H1 (cell line): ENCODE measurements around the gene IKZF2. TPM values are rescaled to one million over a fixed set of nuclear protein-coding genes. Genes with fewer than 3 reads are reported as not detected.

ENCODE experiments used
- CEBPB ChIP-seq: IDR thresholded peaks from 2 replicates; pipeline ENCODE4 v1.6.1; 2012; ENCODE audit warnings: low read depth, low read length
- CHD1 ChIP-seq: IDR thresholded peaks from 2 replicates; pipeline ENCODE4 v1.6.1; 2012; ENCODE audit warnings: low read depth, low read length, improper control_type of control experiment
- EP300 ChIP-seq, 2 experiments: IDR thresholded peaks; 1 replicate in 1 of 2; 2 replicates in 1 of 2; pipeline ENCODE4 v1.6.1; 2011 to 2012; ENCODE audit warnings: low read depth in 2 of 2, low read length in 2 of 2, mild to moderate bottlenecking in 2 of 2, borderline replicate concordance in 1 of 2, inconsistent platforms in 1 of 2, moderate library complexity in 1 of 2
- EZH2 ChIP-seq: fragments of 200-600 bp; sonication (generic); IDR thresholded peaks from 2 replicates; pipeline ENCODE4 v1.7.1; 2012; ENCODE audit warnings: low read depth, mild to moderate bottlenecking, moderate library complexity, low read length, inconsistent platforms; ENCODE audit not compliant: severe bottlenecking
- GABPA ChIP-seq: IDR thresholded peaks from 2 replicates; pipeline ENCODE4 v1.6.1; 2011; ENCODE audit warnings: mild to moderate bottlenecking, low read length, moderate library complexity, borderline replicate concordance; ENCODE audit not compliant: insufficient read depth
- POU5F1 ChIP-seq: IDR thresholded peaks from 2 replicates; pipeline ENCODE4 v1.6.1; 2011; ENCODE audit warnings: low read depth, mild to moderate bottlenecking, low read length, moderate library complexity
- TCF12 ChIP-seq: IDR thresholded peaks from 2 replicates; pipeline ENCODE4 v1.6.1; 2011; ENCODE audit warnings: low read depth, mild to moderate bottlenecking, low read length
- YY1 ChIP-seq: IDR thresholded peaks from 2 replicates; pipeline ENCODE4 v1.6.1; 2011; ENCODE audit warnings: low read depth, mild to moderate bottlenecking, low read length
- polyA plus RNA-seq, 7 experiments: library from polyadenylated mRNA; depleted of rRNA in 3 of 7; stranded (reverse) in 5 of 7; unstranded in 2 of 7; fragments of >200 nt in 5 of 7; fragments of 200-250 nt in 2 of 7; gene quantifications; 1 replicate in 5 of 7; 2 replicates in 1 of 7; 4 replicates in 1 of 7; pipeline versions ENCODE4 v1.2.1 to v1.2.3, GENCODE V29; 2011 to 2013; ENCODE audit warnings: missing spikeins in 2 of 7, mixed read lengths in 2 of 7
- total RNA-seq: library from RNA; stranded (reverse); fragmentation: NEBNext Ultra II Directional; extraction: Animal tissue kit (Norgen Biotek cat#: 25700); gene quantifications from 2 replicates; pipeline ENCODE4 v1.2.1, GENCODE V29; 2021
- TF ChIP-seq, protein P1 (sequence below): fragments of 300-600 bp; sonication (generic); IDR thresholded peaks from 2 replicates; pipeline ENCODE4 v1.7.1; 2012; ENCODE audit warnings: low read length, moderate library complexity, mild to moderate bottlenecking, inconsistent platforms; ENCODE audit not compliant: insufficient replicate concordance
- TF ChIP-seq, protein P2 (sequence below): IDR thresholded peaks from 2 replicates; pipeline ENCODE4 v1.6.1; 2012; ENCODE audit warnings: inconsistent platforms

IKZF2 gene
- total and polyA plus RNA-seq, 2 of the 8 experiments (the other 6 are each of a cell fraction or from before 2014, with no cell fraction given), result 1.7 to 4.4 TPM

DNA sequence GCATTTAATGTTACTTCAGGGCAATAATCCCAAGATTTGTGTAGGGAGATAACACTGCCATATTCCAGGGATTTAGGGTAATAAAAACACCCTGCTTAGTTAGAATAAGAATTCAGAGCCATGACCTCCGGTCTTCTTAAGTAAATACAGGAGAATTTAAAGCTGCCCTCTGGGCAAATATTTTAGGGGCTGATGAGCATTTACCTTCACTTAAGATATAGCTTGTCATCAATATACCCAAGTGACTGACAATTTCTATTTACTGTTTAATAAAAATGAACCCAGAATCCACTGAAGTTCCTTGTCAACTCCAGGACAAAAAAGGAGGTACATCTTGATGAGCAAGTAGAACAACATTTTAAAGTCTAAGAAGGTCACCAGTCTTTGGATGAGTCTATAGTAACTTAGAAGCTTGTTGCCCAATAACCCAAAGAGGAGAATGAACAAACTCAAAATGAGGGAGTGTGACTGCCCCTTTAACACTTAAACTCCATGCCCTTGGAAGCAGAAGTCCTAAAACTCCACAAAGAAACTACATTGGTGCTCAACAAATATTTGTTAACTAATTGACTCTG lies 24.3 kb upstream of the IKZF2 start (continued):
- TF ChIP-seq, protein P1, sequence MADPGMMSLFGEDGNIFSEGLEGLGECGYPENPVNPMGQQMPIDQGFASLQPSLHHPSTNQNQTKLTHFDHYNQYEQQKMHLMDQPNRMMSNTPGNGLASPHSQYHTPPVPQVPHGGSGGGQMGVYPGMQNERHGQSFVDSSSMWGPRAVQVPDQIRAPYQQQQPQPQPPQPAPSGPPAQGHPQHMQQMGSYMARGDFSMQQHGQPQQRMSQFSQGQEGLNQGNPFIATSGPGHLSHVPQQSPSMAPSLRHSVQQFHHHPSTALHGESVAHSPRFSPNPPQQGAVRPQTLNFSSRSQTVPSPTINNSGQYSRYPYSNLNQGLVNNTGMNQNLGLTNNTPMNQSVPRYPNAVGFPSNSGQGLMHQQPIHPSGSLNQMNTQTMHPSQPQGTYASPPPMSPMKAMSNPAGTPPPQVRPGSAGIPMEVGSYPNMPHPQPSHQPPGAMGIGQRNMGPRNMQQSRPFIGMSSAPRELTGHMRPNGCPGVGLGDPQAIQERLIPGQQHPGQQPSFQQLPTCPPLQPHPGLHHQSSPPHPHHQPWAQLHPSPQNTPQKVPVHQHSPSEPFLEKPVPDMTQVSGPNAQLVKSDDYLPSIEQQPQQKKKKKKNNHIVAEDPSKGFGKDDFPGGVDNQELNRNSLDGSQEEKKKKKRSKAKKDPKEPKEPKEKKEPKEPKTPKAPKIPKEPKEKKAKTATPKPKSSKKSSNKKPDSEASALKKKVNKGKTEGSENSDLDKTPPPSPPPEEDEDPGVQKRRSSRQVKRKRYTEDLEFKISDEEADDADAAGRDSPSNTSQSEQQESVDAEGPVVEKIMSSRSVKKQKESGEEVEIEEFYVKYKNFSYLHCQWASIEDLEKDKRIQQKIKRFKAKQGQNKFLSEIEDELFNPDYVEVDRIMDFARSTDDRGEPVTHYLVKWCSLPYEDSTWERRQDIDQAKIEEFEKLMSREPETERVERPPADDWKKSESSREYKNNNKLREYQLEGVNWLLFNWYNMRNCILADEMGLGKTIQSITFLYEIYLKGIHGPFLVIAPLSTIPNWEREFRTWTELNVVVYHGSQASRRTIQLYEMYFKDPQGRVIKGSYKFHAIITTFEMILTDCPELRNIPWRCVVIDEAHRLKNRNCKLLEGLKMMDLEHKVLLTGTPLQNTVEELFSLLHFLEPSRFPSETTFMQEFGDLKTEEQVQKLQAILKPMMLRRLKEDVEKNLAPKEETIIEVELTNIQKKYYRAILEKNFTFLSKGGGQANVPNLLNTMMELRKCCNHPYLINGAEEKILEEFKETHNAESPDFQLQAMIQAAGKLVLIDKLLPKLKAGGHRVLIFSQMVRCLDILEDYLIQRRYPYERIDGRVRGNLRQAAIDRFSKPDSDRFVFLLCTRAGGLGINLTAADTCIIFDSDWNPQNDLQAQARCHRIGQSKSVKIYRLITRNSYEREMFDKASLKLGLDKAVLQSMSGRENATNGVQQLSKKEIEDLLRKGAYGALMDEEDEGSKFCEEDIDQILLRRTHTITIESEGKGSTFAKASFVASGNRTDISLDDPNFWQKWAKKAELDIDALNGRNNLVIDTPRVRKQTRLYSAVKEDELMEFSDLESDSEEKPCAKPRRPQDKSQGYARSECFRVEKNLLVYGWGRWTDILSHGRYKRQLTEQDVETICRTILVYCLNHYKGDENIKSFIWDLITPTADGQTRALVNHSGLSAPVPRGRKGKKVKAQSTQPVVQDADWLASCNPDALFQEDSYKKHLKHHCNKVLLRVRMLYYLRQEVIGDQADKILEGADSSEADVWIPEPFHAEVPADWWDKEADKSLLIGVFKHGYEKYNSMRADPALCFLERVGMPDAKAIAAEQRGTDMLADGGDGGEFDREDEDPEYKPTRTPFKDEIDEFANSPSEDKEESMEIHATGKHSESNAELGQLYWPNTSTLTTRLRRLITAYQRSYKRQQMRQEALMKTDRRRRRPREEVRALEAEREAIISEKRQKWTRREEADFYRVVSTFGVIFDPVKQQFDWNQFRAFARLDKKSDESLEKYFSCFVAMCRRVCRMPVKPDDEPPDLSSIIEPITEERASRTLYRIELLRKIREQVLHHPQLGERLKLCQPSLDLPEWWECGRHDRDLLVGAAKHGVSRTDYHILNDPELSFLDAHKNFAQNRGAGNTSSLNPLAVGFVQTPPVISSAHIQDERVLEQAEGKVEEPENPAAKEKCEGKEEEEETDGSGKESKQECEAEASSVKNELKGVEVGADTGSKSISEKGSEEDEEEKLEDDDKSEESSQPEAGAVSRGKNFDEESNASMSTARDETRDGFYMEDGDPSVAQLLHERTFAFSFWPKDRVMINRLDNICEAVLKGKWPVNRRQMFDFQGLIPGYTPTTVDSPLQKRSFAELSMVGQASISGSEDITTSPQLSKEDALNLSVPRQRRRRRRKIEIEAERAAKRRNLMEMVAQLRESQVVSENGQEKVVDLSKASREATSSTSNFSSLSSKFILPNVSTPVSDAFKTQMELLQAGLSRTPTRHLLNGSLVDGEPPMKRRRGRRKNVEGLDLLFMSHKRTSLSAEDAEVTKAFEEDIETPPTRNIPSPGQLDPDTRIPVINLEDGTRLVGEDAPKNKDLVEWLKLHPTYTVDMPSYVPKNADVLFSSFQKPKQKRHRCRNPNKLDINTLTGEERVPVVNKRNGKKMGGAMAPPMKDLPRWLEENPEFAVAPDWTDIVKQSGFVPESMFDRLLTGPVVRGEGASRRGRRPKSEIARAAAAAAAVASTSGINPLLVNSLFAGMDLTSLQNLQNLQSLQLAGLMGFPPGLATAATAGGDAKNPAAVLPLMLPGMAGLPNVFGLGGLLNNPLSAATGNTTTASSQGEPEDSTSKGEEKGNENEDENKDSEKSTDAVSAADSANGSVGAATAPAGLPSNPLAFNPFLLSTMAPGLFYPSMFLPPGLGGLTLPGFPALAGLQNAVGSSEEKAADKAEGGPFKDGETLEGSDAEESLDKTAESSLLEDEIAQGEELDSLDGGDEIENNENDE, result no peak
- no peak for TF ChIP-seq POU5F1
- no peak for TF ChIP-seq TCF12
- no peak for TF ChIP-seq EZH2
- TF ChIP-seq, protein P2, sequence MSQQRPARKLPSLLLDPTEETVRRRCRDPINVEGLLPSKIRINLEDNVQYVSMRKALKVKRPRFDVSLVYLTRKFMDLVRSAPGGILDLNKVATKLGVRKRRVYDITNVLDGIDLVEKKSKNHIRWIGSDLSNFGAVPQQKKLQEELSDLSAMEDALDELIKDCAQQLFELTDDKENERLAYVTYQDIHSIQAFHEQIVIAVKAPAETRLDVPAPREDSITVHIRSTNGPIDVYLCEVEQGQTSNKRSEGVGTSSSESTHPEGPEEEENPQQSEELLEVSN, result no peak
- no peak for TF ChIP-seq GABPA
- no peak for TF ChIP-seq YY1
- TF ChIP-seq CEBPB, result no peak
- TF ChIP-seq CHD1, result no peak
- TF ChIP-seq EP300 (IDR thresholded peaks at IDR 0.05; ENCODE audit: borderline replicate concordance in 1 of 2, low read depth in 2 of 2, low read length in 2 of 2), result no peak
